ENCODE results near the gene CEP41. TPM values are rescaled to one million over a fixed set of nuclear protein-coding genes. Genes with fewer than 3 reads are reported as not detected.
"Not testable (repeated sequence)": the region's sequence is repeated elsewhere in the genome, so short reads cannot be mapped to it uniquely, and the experiment has no call there.

The CEP41 gene
- total RNA-seq, 3 donors from 2014 or later = 9.5 to 13.9 (median 13.2) TPM

DNA sequence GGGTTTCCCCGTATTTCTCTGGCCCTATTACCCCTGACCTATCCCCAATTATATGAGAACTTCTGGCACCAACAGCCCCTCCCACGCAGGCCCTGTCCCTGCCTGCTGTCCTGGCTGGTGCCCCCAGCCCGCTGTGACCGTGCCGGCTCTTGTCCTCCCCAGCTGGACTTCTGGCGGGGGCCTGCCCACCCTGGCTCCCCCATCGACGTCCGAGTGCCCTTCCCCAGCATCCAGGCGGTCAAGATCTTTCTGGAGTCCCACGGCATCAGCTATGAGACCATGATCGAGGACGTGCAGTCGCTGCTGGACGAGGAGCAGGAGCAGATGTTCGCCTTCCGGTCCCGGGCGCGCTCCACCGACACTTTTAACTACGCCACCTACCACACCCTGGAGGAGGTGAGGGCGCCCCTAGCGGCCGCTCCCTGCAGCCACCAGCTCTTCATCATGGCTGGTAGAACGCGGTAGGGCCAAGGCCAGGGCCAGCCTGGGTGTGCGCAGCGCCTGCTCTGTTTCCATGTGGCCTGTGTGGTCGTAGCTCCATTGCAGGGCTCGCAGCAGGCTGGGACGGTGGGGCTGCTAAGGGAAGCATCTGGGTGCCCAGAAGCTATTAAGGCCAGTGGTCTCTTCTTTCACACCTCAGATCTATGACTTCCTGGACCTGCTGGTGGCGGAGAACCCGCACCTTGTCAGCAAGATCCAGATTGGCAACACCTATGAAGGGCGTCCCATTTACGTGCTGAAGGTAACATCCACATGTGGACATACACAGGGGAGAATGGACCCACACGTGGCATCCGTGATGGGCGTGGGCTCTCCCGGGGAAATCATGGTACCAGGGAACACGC is 59.1 kb downstream of the CEP41 start:
- Mint-ChIP-seq H3K9me3 (peaks cover under 1% of the 10 kb centered on the region), H3K4me3 (no peak overlapping the region), H3K36me3 (ENCODE audit: insufficient read depth) (no peaks in the 10 kb centered on the region), H3K4me1 (ENCODE audit: low read depth) (no peaks in the 10 kb centered on the region), H3K27me3 (ENCODE audit: low read depth) (peaks cover 3% of the 10 kb centered on the region)
- DNase-seq (no peak), ATAC-seq (no peak)

DNA sequence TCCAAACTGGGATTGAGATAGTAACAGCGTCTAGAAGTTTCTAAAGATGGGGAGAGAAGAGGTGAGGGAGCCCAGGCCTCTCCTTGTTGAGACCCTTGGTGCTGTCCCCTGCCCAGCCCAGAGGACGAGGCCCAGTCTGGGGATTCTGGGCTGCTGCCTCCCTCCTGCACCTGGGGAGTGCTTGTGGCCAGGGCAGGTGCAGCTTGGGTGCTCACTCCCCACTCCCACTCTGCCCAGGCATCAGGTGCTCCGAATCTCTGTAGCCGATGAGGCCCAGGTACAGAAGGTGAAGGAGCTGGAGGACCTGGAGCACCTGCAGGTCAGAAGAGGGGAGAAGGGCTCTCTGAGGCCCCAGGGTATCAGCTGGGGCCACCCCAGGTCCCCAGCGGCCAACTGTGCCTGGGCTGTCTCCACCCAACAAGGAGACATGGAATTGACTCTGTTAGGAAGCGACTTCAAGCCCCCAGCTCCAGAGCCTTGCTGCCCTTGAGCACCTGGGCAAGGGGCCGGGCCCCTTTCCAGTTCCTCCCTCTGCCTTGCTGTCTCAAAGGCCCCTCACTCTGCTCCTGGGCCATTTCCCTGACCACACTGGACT is 59.9 kb downstream of the CEP41 start:
- H3K4me3 Mint-ChIP-seq = no peak overlapping the region
- peaks cover 3% of the 10 kb centered on the region for H3K27me3 Mint-ChIP-seq (ENCODE audit: low read depth)
- H3K36me3 Mint-ChIP-seq (ENCODE audit: insufficient read depth) = no peaks in the 10 kb centered on the region
- ATAC-seq (no peak), DNase-seq (no peak)
- H3K9me3 Mint-ChIP-seq = peaks cover 7% of the 10 kb centered on the region
- H3K4me1 Mint-ChIP-seq (ENCODE audit: low read depth) = no peaks in the 10 kb centered on the region

GRCh38 chr7:130379921-130380860 is 60.6 kb downstream of the CEP41 start, which contains the start of gene CPA1:
Gene CPA1 (plus strand): TSS chr7:130380494. CDS start chr7:130380521, 27 bp downstream.
- Mint-ChIP-seq H3K27me3 (ENCODE audit: low read depth) (peaks cover 3% of the 10 kb centered on the region), H3K36me3 (ENCODE audit: insufficient read depth) (no peaks in the 10 kb centered on the region), H3K4me1 (ENCODE audit: low read depth) (no peaks in the 10 kb centered on the region), H3K9me3 (peaks cover 7% of the 10 kb centered on the region), H3K4me3 (no peak within 1 kb of the TSS)
- ATAC-seq (no peak), DNase-seq (no peak)

GRCh38 chr7:130379532-130379920 is 61.3 kb downstream of the CEP41 start:
- ATAC-seq = no peak
- Mint-ChIP-seq H3K9me3 (peaks cover 7% of the 10 kb centered on the region), H3K4me1 (ENCODE audit: low read depth) (no peaks in the 10 kb centered on the region), H3K36me3 (ENCODE audit: insufficient read depth) (no peaks in the 10 kb centered on the region), H3K27me3 (ENCODE audit: low read depth) (peaks cover 3% of the 10 kb centered on the region), H3K4me3 (no peak overlapping the region)
- no peak for DNase-seq

- Mint-ChIP-seq H3K4me1 (ENCODE audit: low read depth) (no peaks in the 10 kb centered on the region), H3K9me3 (peaks cover 7% of the 10 kb centered on the region), H3K4me3 (no peak overlapping the region), H3K27me3 (ENCODE audit: low read depth) (no peaks in the 10 kb centered on the region), H3K36me3 (ENCODE audit: insufficient read depth) (no peaks in the 10 kb centered on the region)
- DNase-seq (no peak), ATAC-seq (no peak)
Observed at GRCh38 chr7:130379019-130379418, 61.8 kb downstream of the CEP41 start.

- H3K27me3 Mint-ChIP-seq (ENCODE audit: low read depth) = no peaks in the 10 kb centered on the region
- H3K4me1 Mint-ChIP-seq (ENCODE audit: low read depth) = no peaks in the 10 kb centered on the region
- DNase-seq (no peak), ATAC-seq (no peak)
- H3K4me3 Mint-ChIP-seq = no peak overlapping the region
- H3K36me3 Mint-ChIP-seq (ENCODE audit: insufficient read depth) = no peaks in the 10 kb centered on the region
- H3K9me3 Mint-ChIP-seq = peaks cover 7% of the 10 kb centered on the region
Observed at GRCh38 chr7:130377178-130377577, 63.6 kb downstream of the CEP41 start.

DNA sequence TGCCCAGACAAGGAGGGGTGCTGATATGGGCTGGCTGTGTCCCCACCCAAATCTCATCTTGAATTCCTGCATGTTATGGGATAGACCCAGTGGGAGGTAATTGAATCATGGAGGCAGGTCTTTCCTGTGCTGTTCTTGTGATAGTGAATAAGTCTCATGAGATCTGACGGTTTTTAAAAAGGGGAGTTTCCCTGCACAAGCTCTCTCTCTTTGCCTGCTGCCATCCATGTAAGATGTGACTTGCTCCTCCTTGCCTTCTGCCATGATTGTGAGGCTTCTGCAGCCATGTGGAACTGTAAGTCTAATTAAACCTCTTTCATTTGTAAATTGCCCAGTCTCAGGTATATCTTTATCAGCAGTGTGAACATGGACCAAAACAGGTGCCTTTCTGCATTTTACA is 64.4 kb downstream of the CEP41 start:
- not testable (repeated sequence) for H3K9me3 Mint-ChIP-seq; H3K4me3 Mint-ChIP-seq; ATAC-seq; H3K36me3 Mint-ChIP-seq (ENCODE audit: insufficient read depth); DNase-seq; H3K4me1 Mint-ChIP-seq (ENCODE audit: low read depth); H3K27me3 Mint-ChIP-seq (ENCODE audit: low read depth)

- H3K4me3 Mint-ChIP-seq = no peak overlapping the region
- no peaks in the 10 kb centered on the region for H3K27me3 Mint-ChIP-seq (ENCODE audit: low read depth)
- DNase-seq = no peak
- no peak for ATAC-seq
- H3K4me1 Mint-ChIP-seq (ENCODE audit: low read depth) = no peaks in the 10 kb centered on the region
- no peaks in the 10 kb centered on the region for H3K36me3 Mint-ChIP-seq (ENCODE audit: insufficient read depth)
- peaks cover 7% of the 10 kb centered on the region for H3K9me3 Mint-ChIP-seq
Observed at GRCh38 chr7:130374507-130374906, 66.3 kb downstream of the CEP41 start.

DNA sequence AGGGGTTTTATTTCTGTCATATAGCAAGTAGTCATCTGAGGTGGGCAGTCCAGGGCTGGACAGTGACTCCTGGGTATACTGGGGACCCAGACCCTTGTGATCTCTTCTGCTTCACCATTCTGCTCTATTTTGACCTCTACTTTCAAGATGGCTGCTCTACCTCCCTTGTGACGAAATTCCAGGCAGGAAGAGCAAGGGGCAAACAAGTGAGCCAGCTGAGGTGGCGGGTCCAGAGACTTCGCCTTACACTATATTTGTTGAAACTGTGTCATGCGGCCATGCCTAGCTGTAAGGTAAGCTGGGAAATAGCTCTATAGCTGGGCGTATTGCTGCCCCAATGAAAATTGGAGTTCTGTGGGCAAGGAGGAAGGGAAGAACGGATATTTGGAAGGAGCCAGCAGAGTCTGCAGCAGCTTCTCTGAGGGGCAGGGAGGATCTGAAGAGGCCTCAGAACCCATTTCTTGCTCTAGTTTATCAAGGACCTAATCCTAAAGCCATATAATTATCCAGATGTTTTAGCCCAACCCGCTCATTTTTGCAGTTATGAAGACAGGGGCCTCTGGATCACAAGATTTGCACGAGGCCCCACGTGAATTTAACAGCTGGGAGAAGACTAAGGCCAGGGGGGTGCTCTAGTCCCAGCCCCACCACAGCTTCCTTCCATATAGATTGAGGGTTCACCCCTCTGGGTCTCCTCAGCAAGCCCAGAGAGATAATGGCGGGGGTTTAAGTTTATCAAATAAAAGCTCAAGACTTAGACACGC is 68.2 kb downstream of the CEP41 start:
- Mint-ChIP-seq H3K27me3 (ENCODE audit: low read depth) (no peaks in the 10 kb centered on the region), H3K4me1 (ENCODE audit: low read depth) (no peaks in the 10 kb centered on the region), H3K9me3 (peaks cover 7% of the 10 kb centered on the region), H3K4me3 (no peak overlapping the region), H3K36me3 (ENCODE audit: insufficient read depth) (no peaks in the 10 kb centered on the region)
- DNase-seq (no peak), ATAC-seq (no peak)

GRCh38 chr7:130371046-130371445 is 69.8 kb downstream of the CEP41 start:
- Mint-ChIP-seq H3K9me3 (peaks cover under 1% of the 10 kb centered on the region), H3K27me3 (ENCODE audit: low read depth) (no peaks in the 10 kb centered on the region), H3K4me3 (no peak overlapping the region), H3K36me3 (ENCODE audit: insufficient read depth) (no peaks in the 10 kb centered on the region), H3K4me1 (ENCODE audit: low read depth) (peaks cover 5% of the 10 kb centered on the region)
- ATAC-seq (no peak), DNase-seq (no peak)

DNA sequence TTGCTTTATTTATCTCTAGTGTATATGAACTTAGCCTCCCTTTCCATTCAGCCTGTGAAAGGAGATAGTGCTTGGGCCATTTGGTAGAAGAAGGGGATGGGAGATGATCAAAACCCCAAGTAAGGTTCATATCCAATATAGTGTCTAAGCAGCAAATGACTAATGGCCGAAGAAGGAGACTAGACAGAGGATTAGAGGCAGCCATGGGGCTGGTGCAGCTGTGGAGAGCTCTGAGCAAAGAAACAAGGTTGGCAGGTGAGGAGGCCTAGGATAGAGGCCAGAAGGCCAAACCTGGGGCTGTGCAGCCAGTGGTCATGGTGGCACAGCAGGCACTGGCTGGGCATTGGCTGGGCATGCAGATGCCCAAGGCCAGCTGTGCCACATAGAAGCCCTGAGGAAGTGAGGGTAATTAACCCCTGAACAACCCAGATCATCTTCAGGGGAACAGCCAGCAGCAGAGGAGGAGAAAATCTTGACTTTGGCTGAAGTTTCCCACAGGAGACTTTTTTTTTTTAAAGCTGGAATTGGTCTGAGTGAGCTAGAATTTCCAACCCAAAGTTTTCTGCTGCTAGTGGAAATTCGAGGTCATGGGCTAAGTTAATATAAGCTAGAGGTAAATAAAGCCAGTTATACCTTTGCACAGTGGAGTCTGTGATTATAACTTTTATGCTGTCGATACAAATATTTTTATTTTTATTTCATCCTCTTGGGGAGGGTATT is 70.8 kb downstream of the CEP41 start:
- H3K4me3 Mint-ChIP-seq = no peak overlapping the region
- DNase-seq (no peak), ATAC-seq (no peak)
- peaks cover 5% of the 10 kb centered on the region for H3K4me1 Mint-ChIP-seq (ENCODE audit: low read depth)
- H3K36me3 Mint-ChIP-seq (ENCODE audit: insufficient read depth) = no peaks in the 10 kb centered on the region
- H3K27me3 Mint-ChIP-seq (ENCODE audit: low read depth) = peaks cover 3% of the 10 kb centered on the region
- H3K9me3 Mint-ChIP-seq = no peaks in the 10 kb centered on the region

DNA sequence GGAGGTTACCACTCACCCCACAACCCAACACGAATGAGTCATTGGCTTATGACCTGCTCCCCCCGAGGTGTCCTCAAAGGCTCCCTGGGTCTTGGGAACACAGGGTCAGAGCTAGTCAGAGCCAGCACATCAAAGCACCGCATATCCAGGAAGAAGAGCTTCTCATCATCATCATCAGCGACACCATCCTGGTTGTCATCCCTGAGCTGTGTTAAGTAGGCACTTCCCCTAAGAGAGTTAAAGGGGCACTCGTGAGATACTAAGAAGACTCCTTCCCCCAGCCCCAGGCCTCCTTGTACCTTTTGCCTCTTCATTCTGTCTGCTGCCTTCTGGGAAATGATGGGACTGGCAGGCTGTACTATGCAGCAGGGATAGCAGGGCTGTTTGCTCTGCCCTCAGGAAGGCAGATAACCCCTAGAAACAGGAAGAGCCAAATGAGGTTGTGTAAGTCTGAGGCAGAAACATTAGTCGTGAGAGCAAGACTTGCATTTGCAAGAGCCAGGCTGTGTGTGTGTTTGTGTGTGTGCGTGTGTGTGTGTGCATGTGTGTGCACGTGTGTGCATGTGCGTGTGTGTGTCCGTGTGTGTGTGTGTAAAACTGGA is 71.6 kb downstream of the CEP41 start:
- peak; percentile 19 to 41 for ATAC-seq
- Mint-ChIP-seq H3K4me3 (no peak overlapping the region), H3K36me3 (ENCODE audit: insufficient read depth) (no peaks in the 10 kb centered on the region), H3K9me3 (no peaks in the 10 kb centered on the region), H3K4me1 (ENCODE audit: low read depth) (peaks cover 5% of the 10 kb centered on the region), H3K27me3 (ENCODE audit: low read depth) (peaks cover 3% of the 10 kb centered on the region)
- DNase-seq = no peak

Data from activated T-cell treated with anti-CD3 and anti-CD28 coated beads, Interleukin-2, amount 50 U/mL, for 4 hours (primary cell).